ENCODE data around the gene ACAT2. TPM values are rescaled to one million over a fixed set of nuclear protein-coding genes. Genes with fewer than 3 reads are reported as not detected.
A peak's percentile ranks its signal among the peaks of the same experiment; 100 is the strongest.
"Not testable (repeated sequence)": the region's sequence is repeated elsewhere in the genome, so short reads cannot be mapped to it uniquely, and the experiment has no call there.

Gene ACAT2
- total and polyA plus RNA-seq, 2 donors = 18.7 to 43.0 TPM

DNA sequence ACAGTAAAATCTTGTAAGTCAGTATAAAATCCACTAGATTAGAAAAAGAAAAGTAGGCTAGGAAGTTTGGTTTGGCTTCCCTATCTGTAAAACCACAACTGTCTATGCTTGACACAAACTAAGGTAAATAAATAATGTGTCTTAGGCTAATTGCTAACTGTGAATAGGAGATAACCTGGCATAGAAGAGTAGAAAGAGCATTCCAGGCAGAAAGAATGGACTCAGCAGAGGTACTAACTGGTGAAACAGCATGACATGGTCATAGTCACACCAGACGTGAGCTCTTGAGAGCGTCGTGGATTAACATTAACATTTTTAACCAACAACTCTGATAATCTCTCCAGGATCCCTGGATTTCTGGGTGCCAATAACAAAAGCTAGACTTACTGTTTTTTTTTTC is 43.2 kb upstream of the ACAT2 start:
- peaks cover 0 to 2% of the 10 kb centered on the region in 2 donors for H3K4me1 ChIP-seq (ENCODE audit: control insufficient read depth in 2 of 2, insufficient read depth in 2 of 2, low read length in 2 of 2)
- no peak overlapping the region for H3K4me3 ChIP-seq (ENCODE audit: low read length in 2 of 2)
- H3K9me3 ChIP-seq (ENCODE audit: control insufficient read depth in 2 of 2, insufficient read depth in 1 of 2, low read length in 1 of 2) = peaks cover 0 to under 1% of the 10 kb centered on the region in 2 donors
- no peak overlapping the region for H3K27ac ChIP-seq (ENCODE audit: low read depth in 1 of 2, low read length in 1 of 2)
- WGBS = 79% methylated on average over 3 of the region's 3 CpGs
- no peak for DNase-seq (ENCODE audit: low read depth in 6 of 9, low spot score in 9 of 9)
- H3K27me3 ChIP-seq (ENCODE audit: control insufficient read depth in 2 of 2, insufficient read depth in 1 of 2, low read length in 1 of 2) = no peaks in the 10 kb centered on the region
- H3K36me3 ChIP-seq (ENCODE audit: control insufficient read depth in 2 of 2, insufficient read depth in 2 of 2, low read length in 1 of 2) = peaks cover 4 to 7% of the 10 kb centered on the region in 2 donors

- 98% methylated on average over 7 of the region's 7 CpGs for WGBS
- DNase-seq (ENCODE audit: low read depth in 6 of 9, low spot score in 9 of 9) = no peak
- peaks cover 0 to 3% of the 10 kb centered on the region in 2 donors for H3K9me3 ChIP-seq (ENCODE audit: control insufficient read depth in 2 of 2, insufficient read depth in 1 of 2, low read length in 1 of 2)
- no peak overlapping the region for H3K27ac ChIP-seq (ENCODE audit: low read depth in 1 of 2, low read length in 1 of 2)
- peaks cover 8 to 10% of the 10 kb centered on the region in 2 donors for H3K36me3 ChIP-seq (ENCODE audit: control insufficient read depth in 2 of 2, insufficient read depth in 2 of 2, low read length in 1 of 2)
- H3K4me1 ChIP-seq (ENCODE audit: control insufficient read depth in 2 of 2, insufficient read depth in 2 of 2, low read length in 2 of 2) = peaks cover 0 to 2% of the 10 kb centered on the region in 2 donors
- no peak overlapping the region for H3K4me3 ChIP-seq (ENCODE audit: low read length in 2 of 2)
- no peaks in the 10 kb centered on the region for H3K27me3 ChIP-seq (ENCODE audit: control insufficient read depth in 2 of 2, insufficient read depth in 1 of 2, low read length in 1 of 2)
Observed at GRCh38 chr6:159719287-159719686, 42.6 kb upstream of the ACAT2 start.

- Histone ChIP-seq H3K4me3 (ENCODE audit: low read length in 2 of 2) (no peak overlapping the region), H3K4me1 (ENCODE audit: control insufficient read depth in 2 of 2, insufficient read depth in 2 of 2, low read length in 2 of 2) (peaks cover 0 to 8% of the 10 kb centered on the region in 2 donors), H3K27ac (ENCODE audit: low read depth in 1 of 2, low read length in 1 of 2) (no peak overlapping the region), H3K9me3 (ENCODE audit: control insufficient read depth in 2 of 2, insufficient read depth in 1 of 2, low read length in 1 of 2) (peaks cover 0 to 3% of the 10 kb centered on the region in 2 donors), H3K27me3 (ENCODE audit: control insufficient read depth in 2 of 2, insufficient read depth in 1 of 2, low read length in 1 of 2) (no peaks in the 10 kb centered on the region), H3K36me3 (ENCODE audit: control insufficient read depth in 2 of 2, insufficient read depth in 2 of 2, low read length in 1 of 2) (peaks cover 8 to 13% of the 10 kb centered on the region in 2 donors)
- 85% methylated on average over 7 of the region's 7 CpGs for WGBS
- DNase-seq (ENCODE audit: low read depth in 6 of 9, low spot score in 9 of 9) = peak in 5 of 9 donors; percentile 40 to 77 (median 47)
Observed at GRCh38 chr6:159720708-159721107, 41.1 kb upstream of the ACAT2 start.

DNA sequence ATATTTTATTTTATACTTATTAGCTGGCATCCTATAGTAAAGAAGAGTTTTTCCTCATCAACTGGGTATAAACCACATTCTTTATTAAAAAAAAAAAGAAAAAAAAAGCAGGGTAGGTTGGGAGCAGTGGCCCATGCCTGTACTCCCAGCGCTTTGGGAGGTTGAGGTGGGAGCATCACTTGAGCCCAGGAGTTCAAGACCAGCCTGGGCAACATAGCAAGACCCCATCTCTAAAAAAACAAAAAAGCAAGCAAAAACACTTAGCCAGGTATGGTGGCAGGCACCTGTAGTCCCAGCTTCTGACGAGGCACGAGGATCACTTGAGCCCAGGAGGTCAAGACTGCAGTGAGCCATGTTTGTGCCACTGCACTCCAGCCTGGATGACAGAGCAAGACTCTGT is 39.9 kb upstream of the ACAT2 start:
- H3K36me3 ChIP-seq (ENCODE audit: control insufficient read depth in 2 of 2, insufficient read depth in 2 of 2, low read length in 1 of 2) = peaks cover 8 to 13% of the 10 kb centered on the region in 2 donors
- DNase-seq (ENCODE audit: low read depth in 6 of 9, low spot score in 9 of 9); H3K4me1 ChIP-seq (ENCODE audit: control insufficient read depth in 2 of 2, insufficient read depth in 2 of 2, low read length in 2 of 2); H3K27ac ChIP-seq (ENCODE audit: low read depth in 1 of 2, low read length in 1 of 2); H3K4me3 ChIP-seq (ENCODE audit: low read length in 2 of 2); H3K27me3 ChIP-seq (ENCODE audit: control insufficient read depth in 2 of 2, insufficient read depth in 1 of 2, low read length in 1 of 2); H3K9me3 ChIP-seq (ENCODE audit: control insufficient read depth in 2 of 2, insufficient read depth in 1 of 2, low read length in 1 of 2): not testable (repeated sequence)
- WGBS = 98% methylated on average over 3 of the region's 3 CpGs

GRCh38 chr6:159722655-159723054 is 39.2 kb upstream of the ACAT2 start:
- no peak for DNase-seq (ENCODE audit: low read depth in 6 of 9, low spot score in 9 of 9)
- peaks cover 0 to 3% of the 10 kb centered on the region in 2 donors for H3K9me3 ChIP-seq (ENCODE audit: control insufficient read depth in 2 of 2, insufficient read depth in 1 of 2, low read length in 1 of 2)
- no peak overlapping the region for H3K4me3 ChIP-seq (ENCODE audit: low read length in 2 of 2)
- peaks cover 8 to 13% of the 10 kb centered on the region in 2 donors for H3K36me3 ChIP-seq (ENCODE audit: control insufficient read depth in 2 of 2, insufficient read depth in 2 of 2, low read length in 1 of 2)
- H3K4me1 ChIP-seq (ENCODE audit: control insufficient read depth in 2 of 2, insufficient read depth in 2 of 2, low read length in 2 of 2) = peaks cover 0 to 6% of the 10 kb centered on the region in 2 donors
- no peak overlapping the region for H3K27ac ChIP-seq (ENCODE audit: low read depth in 1 of 2, low read length in 1 of 2)
- H3K27me3 ChIP-seq (ENCODE audit: control insufficient read depth in 2 of 2, insufficient read depth in 1 of 2, low read length in 1 of 2) = no peaks in the 10 kb centered on the region

DNA sequence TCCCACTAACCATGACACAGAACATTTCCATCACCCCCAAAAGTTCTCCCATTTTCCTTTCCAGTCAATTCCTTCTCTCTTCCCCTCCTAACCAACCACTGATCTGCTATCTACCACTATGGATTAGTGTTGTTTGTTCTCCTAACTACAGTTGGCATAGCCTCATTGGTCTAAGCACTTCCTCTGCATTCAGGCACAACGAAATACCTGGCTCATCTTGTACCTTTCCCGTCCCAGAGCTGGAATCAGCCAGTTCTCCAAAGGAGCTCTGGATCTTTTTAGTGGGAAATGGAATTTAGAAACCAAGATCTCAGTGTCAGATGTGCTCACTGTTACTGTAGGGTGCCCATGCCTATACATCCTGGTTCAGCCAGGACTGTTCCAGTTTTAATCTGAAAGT is 38.6 kb upstream of the ACAT2 start:
- peaks cover 0 to 6% of the 10 kb centered on the region in 2 donors for H3K4me1 ChIP-seq (ENCODE audit: control insufficient read depth in 2 of 2, insufficient read depth in 2 of 2, low read length in 2 of 2)
- H3K36me3 ChIP-seq (ENCODE audit: control insufficient read depth in 2 of 2, insufficient read depth in 2 of 2, low read length in 1 of 2) = peaks cover 8 to 13% of the 10 kb centered on the region in 2 donors
- no peaks in the 10 kb centered on the region for H3K27me3 ChIP-seq (ENCODE audit: control insufficient read depth in 2 of 2, insufficient read depth in 1 of 2, low read length in 1 of 2)
- no peak for DNase-seq (ENCODE audit: low read depth in 6 of 9, low spot score in 9 of 9)
- over 99% methylated on average over 2 of the region's 2 CpGs for WGBS
- H3K9me3 ChIP-seq (ENCODE audit: control insufficient read depth in 2 of 2, insufficient read depth in 1 of 2, low read length in 1 of 2) = peaks cover 0 to 3% of the 10 kb centered on the region in 2 donors
- H3K4me3 ChIP-seq (ENCODE audit: low read length in 2 of 2) = no peak overlapping the region
- H3K27ac ChIP-seq (ENCODE audit: low read depth in 1 of 2, low read length in 1 of 2) = no peak overlapping the region

DNA sequence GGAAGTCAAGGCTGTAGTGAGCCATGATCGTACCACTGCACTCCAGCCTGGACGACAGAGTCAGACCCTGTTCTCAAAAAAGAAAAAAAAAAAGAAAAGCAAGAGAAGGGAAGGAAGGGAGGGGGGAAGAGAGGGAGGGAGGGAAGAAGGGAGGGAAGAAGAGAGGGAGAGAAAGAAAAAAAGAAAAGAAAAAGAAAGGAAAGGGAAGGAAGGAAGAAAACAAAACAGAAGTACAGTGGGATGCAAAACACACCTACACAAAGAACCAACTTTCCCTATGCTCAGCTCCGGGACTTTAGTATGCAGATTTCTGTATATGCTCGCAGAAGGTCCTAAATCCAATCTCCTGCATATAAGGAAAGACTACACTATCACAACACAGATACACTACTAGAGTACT is 37.1 kb upstream of the ACAT2 start:
- 97% methylated on average over 4 of the region's 4 CpGs for WGBS
- H3K36me3 ChIP-seq (ENCODE audit: control insufficient read depth in 2 of 2, insufficient read depth in 2 of 2, low read length in 1 of 2) = peaks cover 8 to 13% of the 10 kb centered on the region in 2 donors
- no peak for DNase-seq (ENCODE audit: low read depth in 6 of 9, low spot score in 9 of 9)
- peaks cover 6 to 8% of the 10 kb centered on the region in 2 donors for H3K4me1 ChIP-seq (ENCODE audit: control insufficient read depth in 2 of 2, insufficient read depth in 2 of 2, low read length in 2 of 2)
- peaks cover 0 to 3% of the 10 kb centered on the region in 2 donors for H3K9me3 ChIP-seq (ENCODE audit: control insufficient read depth in 2 of 2, insufficient read depth in 1 of 2, low read length in 1 of 2)
- H3K4me3 ChIP-seq (ENCODE audit: low read length in 2 of 2) = no peak overlapping the region
- no peaks in the 10 kb centered on the region for H3K27me3 ChIP-seq (ENCODE audit: control insufficient read depth in 2 of 2, insufficient read depth in 1 of 2, low read length in 1 of 2)
- H3K27ac ChIP-seq (ENCODE audit: low read depth in 1 of 2, low read length in 1 of 2) = no peak overlapping the region

GRCh38 chr6:159725208-159725607 is 36.6 kb upstream of the ACAT2 start:
- not testable (repeated sequence) for H3K9me3 ChIP-seq (ENCODE audit: control insufficient read depth in 2 of 2, insufficient read depth in 1 of 2, low read length in 1 of 2); H3K27ac ChIP-seq (ENCODE audit: low read depth in 1 of 2, low read length in 1 of 2); H3K4me1 ChIP-seq (ENCODE audit: control insufficient read depth in 2 of 2, insufficient read depth in 2 of 2, low read length in 2 of 2); H3K4me3 ChIP-seq (ENCODE audit: low read length in 2 of 2); DNase-seq (ENCODE audit: low read depth in 6 of 9, low spot score in 9 of 9); H3K27me3 ChIP-seq (ENCODE audit: control insufficient read depth in 2 of 2, insufficient read depth in 1 of 2, low read length in 1 of 2)
- H3K36me3 ChIP-seq (ENCODE audit: control insufficient read depth in 2 of 2, insufficient read depth in 2 of 2, low read length in 1 of 2) = peaks cover 8 to 13% of the 10 kb centered on the region in 2 donors
- 98% methylated on average over 3 of the region's 3 CpGs for WGBS

DNA sequence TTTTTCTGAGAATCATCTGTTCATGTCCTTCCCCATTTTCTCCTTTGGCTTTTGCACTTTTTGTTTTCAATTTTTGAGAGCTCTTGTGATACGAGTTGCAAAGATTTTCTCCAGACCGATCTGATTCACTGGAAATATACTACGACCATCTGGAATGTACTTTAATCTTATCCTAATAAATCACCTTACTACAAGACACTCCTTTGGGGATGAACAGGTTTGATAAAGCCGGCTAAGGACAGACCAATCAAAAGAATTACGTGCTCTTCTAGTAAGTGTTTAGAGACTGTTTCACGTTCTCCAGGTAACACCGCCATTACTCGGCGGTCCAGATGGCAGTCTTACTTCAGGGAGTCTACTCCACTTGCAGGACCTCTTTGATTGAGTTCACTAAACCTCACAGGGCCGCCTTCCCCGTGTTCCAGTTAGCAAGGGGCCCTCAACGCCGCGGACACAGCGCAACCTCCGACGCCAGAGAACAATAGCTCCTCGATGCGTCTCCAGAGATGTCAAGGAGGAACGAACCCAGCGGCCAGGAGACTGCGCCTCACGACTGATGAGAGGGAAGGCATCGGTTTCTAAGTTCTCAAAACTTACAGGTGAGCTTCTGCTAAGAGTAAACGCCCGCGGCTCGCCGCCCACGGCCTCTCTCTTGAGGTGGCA is 35.5 kb upstream of the ACAT2 start:
- H3K27ac ChIP-seq (ENCODE audit: low read depth in 1 of 2, low read length in 1 of 2) = peak overlapping the region; percentile 100
- WGBS = under 1% methylated on average over 30 of the region's 30 CpGs
- H3K27me3 ChIP-seq (ENCODE audit: control insufficient read depth in 2 of 2, insufficient read depth in 1 of 2, low read length in 1 of 2) = no peaks in the 10 kb centered on the region
- peak overlapping the region; percentile 79 to 100 for H3K4me3 ChIP-seq (ENCODE audit: low read length in 2 of 2)
- H3K36me3 ChIP-seq (ENCODE audit: control insufficient read depth in 2 of 2, insufficient read depth in 2 of 2, low read length in 1 of 2) = peaks cover 10 to 18% of the 10 kb centered on the region in 2 donors
- DNase-seq (ENCODE audit: low read depth in 6 of 9, low spot score in 9 of 9) = no peak
- peaks cover 6 to 9% of the 10 kb centered on the region in 2 donors for H3K4me1 ChIP-seq (ENCODE audit: control insufficient read depth in 2 of 2, insufficient read depth in 2 of 2, low read length in 2 of 2)
- H3K9me3 ChIP-seq (ENCODE audit: control insufficient read depth in 2 of 2, insufficient read depth in 1 of 2, low read length in 1 of 2) = peaks cover 0 to 3% of the 10 kb centered on the region in 2 donors

All from thymus (tissue), 11 donors.